Stimulated activated CD4-positive, alpha-beta T cell treated with anti-CD3 and anti-CD28 coated beads, Interleukin-1b, Interleukin-23, amount 100 ng/mL, for 4 hours (primary cell): ENCODE results near the gene TRIM47.

Source experiments
- DNase-seq, 2 donors: peaks; one replicate each; pipeline ENCODE4 v3.0.0-alpha.2; 2020; ENCODE audit warnings: low read depth in 2 of 2

Gene TRIM47

GRCh38 chr17:75831032-75831571, 47.3 kb downstream of the TRIM47 start:
- no peak for DNase-seq

DNA sequence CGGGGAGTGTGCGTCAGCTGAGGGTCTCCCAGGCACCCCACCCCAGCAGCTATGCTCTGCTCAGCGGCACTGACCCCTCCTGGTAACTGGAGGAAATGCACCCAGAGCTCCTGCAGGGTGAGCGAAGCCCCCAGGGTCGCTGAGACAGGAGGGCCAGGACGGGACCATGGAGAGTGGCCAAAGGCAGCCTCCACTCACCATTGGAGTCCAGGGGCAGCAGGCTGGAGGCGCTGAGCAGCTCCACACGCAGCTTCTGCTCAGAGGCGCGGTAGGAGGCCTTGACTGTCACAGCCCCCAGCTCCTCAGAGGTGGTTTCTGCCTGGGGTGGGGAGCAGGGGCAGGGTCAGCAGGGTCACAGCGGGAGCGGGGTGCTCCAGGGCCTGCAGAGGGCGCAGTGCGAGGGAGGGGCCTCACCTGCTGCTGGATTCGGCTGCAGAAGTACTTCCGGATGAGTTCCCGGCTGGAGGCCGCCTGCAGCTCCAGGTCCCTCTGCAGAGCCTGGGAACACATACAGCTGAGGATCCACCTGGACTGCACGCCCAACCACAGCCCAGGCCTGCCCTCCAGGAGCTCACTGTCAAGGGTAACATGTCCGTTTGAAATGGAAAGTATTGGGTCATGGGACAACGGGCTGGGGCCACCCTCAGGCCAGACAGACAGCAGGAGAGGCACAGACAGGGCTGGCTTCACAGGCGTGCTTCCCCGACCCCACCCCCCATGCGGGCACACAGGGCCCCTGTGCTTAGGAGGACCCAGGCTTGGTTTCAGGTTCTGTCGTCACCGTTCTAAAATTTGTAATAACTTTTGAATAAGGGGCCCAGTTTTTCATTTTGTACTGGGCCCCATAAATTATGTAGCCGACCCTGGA, 48.0 kb downstream of the TRIM47 start:
- peak in 1 of 2 donors; percentile 38 for DNase-seq

DNA sequence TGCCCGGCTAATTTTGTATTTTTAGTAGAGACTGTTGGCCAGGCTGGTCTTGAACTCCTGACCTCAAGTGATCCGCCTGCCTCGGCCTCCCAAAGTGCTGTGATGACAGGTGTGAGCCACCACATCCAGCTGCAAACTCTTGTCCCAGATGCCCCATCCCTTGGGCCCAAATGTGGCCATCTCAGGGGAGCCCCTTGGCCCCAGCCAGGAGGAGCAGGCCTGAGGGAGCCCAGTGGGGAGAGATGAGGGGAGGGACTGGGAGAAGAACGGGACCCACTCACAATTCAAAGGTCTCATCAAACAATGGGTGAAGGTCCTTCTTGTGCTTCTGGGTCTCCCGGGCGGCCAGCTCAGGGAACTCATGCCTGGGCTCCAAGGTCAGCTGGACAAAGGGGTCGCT, 48.6 kb downstream of the TRIM47 start:
- DNase-seq = no peak

- DNase-seq = no peak
These were observed 49.6 kb downstream of the TRIM47 start for GRCh38 chr17:75828741-75829140.

DNA sequence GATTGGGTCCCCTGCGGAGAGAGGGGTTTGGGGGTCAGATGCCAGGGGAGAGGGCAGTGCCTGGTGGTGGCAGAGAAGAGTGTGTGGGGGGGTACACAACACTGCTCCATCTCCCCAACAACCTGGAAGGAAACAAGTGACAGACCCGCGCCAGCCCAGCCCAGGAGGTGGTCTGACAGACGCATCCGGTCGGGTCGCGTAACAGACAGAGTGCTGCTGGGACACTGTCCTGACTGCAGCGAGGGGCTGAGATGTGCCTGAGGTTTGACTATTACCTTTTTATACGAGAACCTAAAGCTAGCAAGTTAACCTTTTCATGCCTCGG, 50.3 kb downstream of the TRIM47 start:
- no peak for DNase-seq

DNA sequence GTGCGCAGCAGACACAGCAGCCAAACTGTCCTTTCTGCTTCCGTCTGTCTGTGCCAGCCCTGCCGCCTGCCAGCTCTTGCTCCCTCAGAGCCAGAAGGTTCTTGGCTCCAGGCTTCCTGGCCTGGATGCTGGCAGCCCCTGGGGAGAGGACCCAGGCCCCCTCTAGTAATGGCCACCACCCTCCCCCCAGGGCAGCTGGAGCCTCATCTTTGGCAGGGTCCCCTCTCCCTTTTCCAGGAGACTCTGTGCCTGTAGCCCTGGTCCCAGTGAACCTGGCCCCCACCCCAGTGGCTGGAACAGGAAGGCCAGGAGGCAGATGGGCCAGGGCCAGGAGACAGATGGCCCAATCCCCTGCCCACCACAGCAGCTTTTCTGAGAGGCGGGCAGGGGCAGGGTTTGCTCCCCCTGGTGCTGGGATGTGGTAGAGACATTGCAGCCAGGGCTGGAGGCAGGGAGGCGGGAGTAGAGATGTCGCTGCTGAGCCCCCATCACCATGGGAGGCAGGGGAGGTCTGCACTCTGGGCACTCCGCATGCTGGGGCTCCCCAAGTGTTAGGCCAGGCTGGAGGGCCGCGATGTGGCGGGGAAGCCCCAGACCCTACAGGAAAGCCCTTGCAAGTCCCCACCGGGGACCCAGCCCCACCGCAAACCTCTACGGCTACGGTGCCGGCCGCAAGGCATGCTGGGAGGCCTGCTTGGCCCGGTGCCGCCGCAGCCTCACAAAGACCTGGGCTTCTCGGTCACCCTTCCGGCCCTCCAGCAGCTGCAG, 50.9 kb downstream of the TRIM47 start:
- peak; percentile 56 to 64 for DNase-seq

DNA sequence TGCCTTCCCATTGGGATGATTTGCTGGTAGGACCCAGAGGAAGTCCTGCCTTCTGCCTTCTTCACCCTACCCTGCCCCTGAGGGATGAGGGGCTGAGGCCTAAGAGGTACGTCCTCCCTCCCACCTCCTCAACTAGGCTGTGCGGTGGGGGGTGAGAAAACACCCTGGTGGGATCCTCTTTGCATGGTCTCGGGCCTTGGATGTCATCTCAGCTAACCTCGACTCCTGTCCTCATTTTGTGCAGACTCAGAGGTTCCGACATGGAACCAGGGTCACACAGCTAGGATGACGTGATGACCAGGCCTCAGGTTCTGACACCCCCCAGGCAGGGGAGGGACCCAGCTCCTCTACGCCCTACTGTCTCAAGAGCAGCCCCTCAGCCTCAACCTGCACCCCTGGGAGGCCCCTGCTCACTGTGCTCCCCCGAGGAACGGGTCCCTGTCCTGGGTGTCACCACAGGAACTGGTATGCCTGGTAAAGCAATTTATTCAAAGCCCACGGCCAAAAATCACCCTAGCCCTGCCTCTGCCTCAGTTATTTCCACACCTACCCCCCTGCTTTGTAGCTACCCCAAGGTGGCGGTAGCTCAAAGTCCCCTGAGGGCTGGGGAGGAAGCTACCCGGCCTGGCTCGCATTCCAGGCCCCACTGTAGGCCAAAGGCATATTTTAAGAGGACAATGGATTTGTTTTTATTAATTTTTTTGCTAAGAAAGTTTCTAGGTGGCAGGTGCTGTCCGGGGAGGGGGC, 51.6 kb downstream of the TRIM47 start:
- no peak for DNase-seq

DNA sequence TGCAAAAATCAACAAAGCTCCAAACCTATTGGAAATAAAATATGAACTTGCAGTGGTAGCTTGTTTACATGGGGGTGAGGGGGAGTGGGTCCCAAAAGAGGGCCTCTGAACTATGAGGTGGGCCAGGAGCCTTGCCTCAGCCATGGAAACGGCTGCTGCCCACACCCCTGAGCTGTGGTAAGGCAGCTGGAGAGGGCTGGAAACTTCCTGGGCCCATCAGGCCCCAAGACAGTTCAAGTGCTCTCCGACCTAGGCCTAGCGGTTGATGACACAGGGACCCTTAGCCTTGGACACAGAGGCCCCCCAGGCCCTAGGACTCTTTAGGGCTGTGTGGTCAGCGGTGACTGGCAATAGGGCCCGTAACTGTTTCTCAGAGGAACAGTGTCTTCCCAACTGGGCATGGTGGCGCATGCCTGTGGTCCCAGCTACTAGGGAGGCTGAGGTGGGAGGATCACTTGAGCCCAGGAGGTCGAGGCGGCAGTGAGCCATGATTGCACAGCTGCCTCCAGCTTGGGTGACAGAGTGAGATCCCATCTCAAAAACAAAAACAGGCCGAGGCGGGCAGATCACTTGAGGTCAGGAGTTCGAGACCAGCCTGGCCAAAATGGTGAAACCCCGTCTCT, 52.5 kb downstream of the TRIM47 start:
- no peak for DNase-seq

DNA sequence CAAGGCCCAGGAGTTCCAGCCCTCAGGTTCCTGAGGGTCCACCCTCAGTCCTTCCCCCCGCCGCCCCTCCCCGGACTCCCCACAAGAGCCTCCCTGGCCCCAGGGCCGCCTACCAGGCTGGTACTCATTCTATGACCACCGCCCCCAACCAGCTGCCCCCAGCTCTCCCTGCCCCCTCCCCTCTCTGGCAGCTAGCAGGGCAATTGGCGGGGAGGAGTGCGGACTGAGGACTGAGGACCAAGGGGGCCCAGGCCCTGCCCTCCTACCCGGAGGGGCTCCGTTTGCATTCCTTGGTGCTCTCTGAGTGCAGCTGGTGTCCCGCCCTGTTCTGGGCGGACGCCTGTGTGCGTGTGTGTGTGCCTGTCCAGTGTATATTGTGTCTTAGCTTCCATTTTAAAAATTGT, 53.2 kb downstream of the TRIM47 start:
- no peak for DNase-seq

- no peak for DNase-seq
These were observed 53.7 kb downstream of the TRIM47 start for GRCh38 chr17:75824666-75825065.
